ENCODE results near the gene SLC26A6. TPM values are rescaled to one million over a fixed set of nuclear protein-coding genes. Genes with fewer than 3 reads are reported as not detected.

Gene SLC26A6
- total and polyA plus RNA-seq, 2 of the 13 experiments (the other 11 are each of a cell fraction or from before 2014, with no cell fraction given) = 40.7 to 184 TPM

DNA sequence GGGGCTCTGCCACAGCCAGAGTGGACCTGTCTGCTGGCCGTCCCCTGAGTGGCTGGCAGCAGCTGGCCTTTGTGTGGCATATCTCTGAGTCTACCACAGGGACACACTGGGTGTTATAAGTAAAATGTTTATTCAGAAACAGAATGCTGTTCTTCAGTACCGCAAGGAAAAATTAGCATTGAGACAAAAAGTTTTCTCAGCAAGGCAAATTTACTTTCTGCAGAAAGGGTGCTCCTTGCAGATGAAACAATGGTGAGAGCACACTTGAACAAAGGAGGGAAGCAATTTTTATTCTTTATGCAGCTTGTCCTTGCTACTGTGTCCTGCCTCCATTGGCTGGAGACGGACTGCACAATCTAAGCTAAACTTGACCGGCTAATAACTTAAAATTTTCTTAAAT lies 17.7 kb downstream of the SLC26A6 start (continued):
- TF ChIP-seq, protein P1, sequence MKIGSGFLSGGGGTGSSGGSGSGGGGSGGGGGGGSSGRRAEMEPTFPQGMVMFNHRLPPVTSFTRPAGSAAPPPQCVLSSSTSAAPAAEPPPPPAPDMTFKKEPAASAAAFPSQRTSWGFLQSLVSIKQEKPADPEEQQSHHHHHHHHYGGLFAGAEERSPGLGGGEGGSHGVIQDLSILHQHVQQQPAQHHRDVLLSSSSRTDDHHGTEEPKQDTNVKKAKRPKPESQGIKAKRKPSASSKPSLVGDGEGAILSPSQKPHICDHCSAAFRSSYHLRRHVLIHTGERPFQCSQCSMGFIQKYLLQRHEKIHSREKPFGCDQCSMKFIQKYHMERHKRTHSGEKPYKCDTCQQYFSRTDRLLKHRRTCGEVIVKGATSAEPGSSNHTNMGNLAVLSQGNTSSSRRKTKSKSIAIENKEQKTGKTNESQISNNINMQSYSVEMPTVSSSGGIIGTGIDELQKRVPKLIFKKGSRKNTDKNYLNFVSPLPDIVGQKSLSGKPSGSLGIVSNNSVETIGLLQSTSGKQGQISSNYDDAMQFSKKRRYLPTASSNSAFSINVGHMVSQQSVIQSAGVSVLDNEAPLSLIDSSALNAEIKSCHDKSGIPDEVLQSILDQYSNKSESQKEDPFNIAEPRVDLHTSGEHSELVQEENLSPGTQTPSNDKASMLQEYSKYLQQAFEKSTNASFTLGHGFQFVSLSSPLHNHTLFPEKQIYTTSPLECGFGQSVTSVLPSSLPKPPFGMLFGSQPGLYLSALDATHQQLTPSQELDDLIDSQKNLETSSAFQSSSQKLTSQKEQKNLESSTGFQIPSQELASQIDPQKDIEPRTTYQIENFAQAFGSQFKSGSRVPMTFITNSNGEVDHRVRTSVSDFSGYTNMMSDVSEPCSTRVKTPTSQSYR (CRISPR knock-in tag; IDR thresholded peaks at IDR 0.05; ENCODE audit: borderline replicate concordance) = no peak
- TF ChIP-seq ZNF670 (CRISPR knock-in tag; IDR thresholded peaks at IDR 0.05; ENCODE audit: borderline replicate concordance) (peak; percentile 70; the same call in 1 of the 2 replicates), KLF15 (CRISPR knock-in tag; IDR thresholded peaks at IDR 0.05; ENCODE audit: borderline replicate concordance) (no peak), PHF8 (CRISPR knock-in tag; IDR thresholded peaks at IDR 0.05) (0 out of 2 replicates have a peak, but pooled peaks have one; percentile 2)

DNA sequence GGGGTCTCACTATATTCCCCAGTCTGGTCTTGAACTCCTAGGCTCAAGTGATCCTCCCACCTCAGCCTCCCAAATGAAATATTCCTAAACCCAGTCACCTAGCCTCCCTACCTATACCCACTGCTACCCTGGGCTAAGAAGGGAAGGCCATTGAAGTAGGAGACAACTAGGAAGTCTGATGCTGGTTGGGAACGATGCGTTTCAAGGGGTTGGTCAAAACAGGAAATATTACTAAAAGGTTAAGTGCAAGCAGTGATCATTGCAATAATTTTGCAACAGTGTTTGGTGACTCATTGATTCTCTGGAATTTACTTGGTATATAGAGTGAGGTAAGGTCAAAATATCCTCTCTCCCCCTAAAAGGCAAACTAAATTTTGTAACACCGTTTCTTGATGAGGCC lies 21.2 kb downstream of the SLC26A6 start:
- Histone ChIP-seq H3K4me1 (ENCODE audit: insufficient read depth, low read length) (peaks cover 80% of the 10 kb centered on the region), H3K36me3 (replicated peaks in 1 of 2; ENCODE audit: control insufficient read depth in 1 of 2, insufficient read depth in 2 of 2, low read length in 2 of 2) (no peaks in the 10 kb centered on the region), H3K4me3 (replicated peaks in 1 of 3; ENCODE audit: insufficient read depth in 1 of 3, low read depth in 2 of 3, low read length in 3 of 3) (no peak overlapping the region), H3K9ac (ENCODE audit: insufficient read depth, low read depth, low read length) (0 out of 2 replicates have a peak overlapping the region, but pooled peaks have one; percentile 8), H3K79me2 (ENCODE audit: insufficient read depth, low read length) (peaks cover 5% of the 10 kb centered on the region), H3K27me3 (ENCODE audit: control insufficient read depth in 1 of 2, insufficient read depth in 2 of 2, low read length in 2 of 2) (no peaks in the 10 kb centered on the region; a peak in 1 of 5 replicates), H4K20me1 (ENCODE audit: insufficient read depth, low read length) (no peaks in the 10 kb centered on the region), H2AFZ (ENCODE audit: low read length) (no peak overlapping the region), H3K27ac (ENCODE audit: extremely low read length, insufficient read depth, low read length) (peak overlapping the region; percentile 34), H3K4me2 (ENCODE audit: low read depth, low read length) (no peak overlapping the region), H3K9me3 (ENCODE audit: low read length) (peaks cover 11% of the 10 kb centered on the region)
- in situ Hi-C loops (cut with HindIII; ENCODE audit: extremely low pct_ligation_motif_present, low pct_unique_long_range_greater_than_20kb) = no loop called here
- intact Hi-C loops (cut with micrococcal nuclease; ENCODE audit: unreplicated experiment) = no loop called here
- ChIA-PET CTCF (ENCODE audit: low intra/inter-chr PET ratio, low total read pairs) (no interaction called here), POLR2A (interaction anchor here (2.2 to 4.2 kb wide), 2 partner anchors 10 to 22 kb away, joined by 7 to 24 read pairs; partner anchors contain the start of gene SLC26A6)
- no peak for ATAC-seq
- peak; percentile 57 for DNase-seq (ENCODE audit: low spot score)
- FAIRE-seq = no peak
- WGBS (ENCODE audit: low lambda C conversion rate) = 31% methylated on average over 3 of the region's 3 CpGs
- no TSS peak for BruUV-seq (replicated peaks)
- TF ChIP-seq RXRB (CRISPR knock-in tag; IDR thresholded peaks at IDR 0.05; ENCODE audit: borderline replicate concordance) (0 out of 2 replicates have a peak, but pooled peaks have one; percentile 23), RARA (CRISPR knock-in tag; IDR thresholded peaks at IDR 0.05) (peak; percentile 22; the same call in 1 of the 2 replicates), ZNF652 (CRISPR knock-in tag; IDR thresholded peaks at IDR 0.05; ENCODE audit: borderline replicate concordance, low read depth) (0 out of 2 replicates have a peak, but pooled peaks have one; percentile 26)
- TF ChIP-seq, protein P2, sequence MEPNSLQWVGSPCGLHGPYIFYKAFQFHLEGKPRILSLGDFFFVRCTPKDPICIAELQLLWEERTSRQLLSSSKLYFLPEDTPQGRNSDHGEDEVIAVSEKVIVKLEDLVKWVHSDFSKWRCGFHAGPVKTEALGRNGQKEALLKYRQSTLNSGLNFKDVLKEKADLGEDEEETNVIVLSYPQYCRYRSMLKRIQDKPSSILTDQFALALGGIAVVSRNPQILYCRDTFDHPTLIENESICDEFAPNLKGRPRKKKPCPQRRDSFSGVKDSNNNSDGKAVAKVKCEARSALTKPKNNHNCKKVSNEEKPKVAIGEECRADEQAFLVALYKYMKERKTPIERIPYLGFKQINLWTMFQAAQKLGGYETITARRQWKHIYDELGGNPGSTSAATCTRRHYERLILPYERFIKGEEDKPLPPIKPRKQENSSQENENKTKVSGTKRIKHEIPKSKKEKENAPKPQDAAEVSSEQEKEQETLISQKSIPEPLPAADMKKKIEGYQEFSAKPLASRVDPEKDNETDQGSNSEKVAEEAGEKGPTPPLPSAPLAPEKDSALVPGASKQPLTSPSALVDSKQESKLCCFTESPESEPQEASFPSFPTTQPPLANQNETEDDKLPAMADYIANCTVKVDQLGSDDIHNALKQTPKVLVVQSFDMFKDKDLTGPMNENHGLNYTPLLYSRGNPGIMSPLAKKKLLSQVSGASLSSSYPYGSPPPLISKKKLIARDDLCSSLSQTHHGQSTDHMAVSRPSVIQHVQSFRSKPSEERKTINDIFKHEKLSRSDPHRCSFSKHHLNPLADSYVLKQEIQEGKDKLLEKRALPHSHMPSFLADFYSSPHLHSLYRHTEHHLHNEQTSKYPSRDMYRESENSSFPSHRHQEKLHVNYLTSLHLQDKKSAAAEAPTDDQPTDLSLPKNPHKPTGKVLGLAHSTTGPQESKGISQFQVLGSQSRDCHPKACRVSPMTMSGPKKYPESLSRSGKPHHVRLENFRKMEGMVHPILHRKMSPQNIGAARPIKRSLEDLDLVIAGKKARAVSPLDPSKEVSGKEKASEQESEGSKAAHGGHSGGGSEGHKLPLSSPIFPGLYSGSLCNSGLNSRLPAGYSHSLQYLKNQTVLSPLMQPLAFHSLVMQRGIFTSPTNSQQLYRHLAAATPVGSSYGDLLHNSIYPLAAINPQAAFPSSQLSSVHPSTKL (CRISPR knock-in tag; IDR thresholded peaks at IDR 0.05) = 0 out of 2 replicates have a peak, but pooled peaks have one; percentile 25
- TF ChIP-seq, protein P3, sequence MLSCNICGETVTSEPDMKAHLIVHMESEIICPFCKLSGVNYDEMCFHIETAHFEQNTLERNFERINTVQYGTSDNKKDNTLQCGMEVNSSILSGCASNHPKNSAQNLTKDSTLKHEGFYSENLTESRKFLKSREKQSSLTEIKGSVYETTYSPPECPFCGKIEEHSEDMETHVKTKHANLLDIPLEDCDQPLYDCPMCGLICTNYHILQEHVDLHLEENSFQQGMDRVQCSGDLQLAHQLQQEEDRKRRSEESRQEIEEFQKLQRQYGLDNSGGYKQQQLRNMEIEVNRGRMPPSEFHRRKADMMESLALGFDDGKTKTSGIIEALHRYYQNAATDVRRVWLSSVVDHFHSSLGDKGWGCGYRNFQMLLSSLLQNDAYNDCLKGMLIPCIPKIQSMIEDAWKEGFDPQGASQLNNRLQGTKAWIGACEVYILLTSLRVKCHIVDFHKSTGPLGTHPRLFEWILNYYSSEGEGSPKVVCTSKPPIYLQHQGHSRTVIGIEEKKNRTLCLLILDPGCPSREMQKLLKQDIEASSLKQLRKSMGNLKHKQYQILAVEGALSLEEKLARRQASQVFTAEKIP (CRISPR knock-in tag; IDR thresholded peaks at IDR 0.05; ENCODE audit: borderline replicate concordance) = no peak
- TF ChIP-seq, protein P4, sequence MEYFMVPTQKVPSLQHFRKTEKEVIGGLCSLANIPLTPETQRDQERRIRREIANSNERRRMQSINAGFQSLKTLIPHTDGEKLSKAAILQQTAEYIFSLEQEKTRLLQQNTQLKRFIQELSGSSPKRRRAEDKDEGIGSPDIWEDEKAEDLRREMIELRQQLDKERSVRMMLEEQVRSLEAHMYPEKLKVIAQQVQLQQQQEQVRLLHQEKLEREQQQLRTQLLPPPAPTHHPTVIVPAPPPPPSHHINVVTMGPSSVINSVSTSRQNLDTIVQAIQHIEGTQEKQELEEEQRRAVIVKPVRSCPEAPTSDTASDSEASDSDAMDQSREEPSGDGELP (IDR thresholded peaks at IDR 0.05; ENCODE audit: borderline replicate concordance, low read depth) = no peak
- TF ChIP-seq, protein P5, sequence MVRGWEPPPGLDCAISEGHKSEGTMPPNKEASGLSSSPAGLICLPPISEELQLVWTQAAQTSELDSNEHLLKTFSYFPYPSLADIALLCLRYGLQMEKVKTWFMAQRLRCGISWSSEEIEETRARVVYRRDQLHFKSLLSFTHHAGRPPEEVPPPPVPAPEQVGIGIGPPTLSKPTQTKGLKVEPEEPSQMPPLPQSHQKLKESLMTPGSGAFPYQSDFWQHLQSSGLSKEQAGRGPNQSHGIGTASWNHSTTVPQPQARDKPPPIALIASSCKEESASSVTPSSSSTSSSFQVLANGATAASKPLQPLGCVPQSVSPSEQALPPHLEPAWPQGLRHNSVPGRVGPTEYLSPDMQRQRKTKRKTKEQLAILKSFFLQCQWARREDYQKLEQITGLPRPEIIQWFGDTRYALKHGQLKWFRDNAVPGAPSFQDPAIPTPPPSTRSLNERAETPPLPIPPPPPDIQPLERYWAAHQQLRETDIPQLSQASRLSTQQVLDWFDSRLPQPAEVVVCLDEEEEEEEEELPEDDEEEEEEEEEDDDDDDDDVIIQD (CRISPR knock-in tag; IDR thresholded peaks at IDR 0.05; ENCODE audit: low read depth) = 0 out of 2 replicates have a peak, but pooled peaks have one; percentile 18

All from HepG2 (cell line).